Measurements from ENCODE around the gene DYNC1H1. TPM values are rescaled to one million over a fixed set of nuclear protein-coding genes. Genes with fewer than 3 reads are reported as not detected.

The DYNC1H1 gene
- total RNA-seq, 1 donor from 2014 or later, result 591 TPM

DNA sequence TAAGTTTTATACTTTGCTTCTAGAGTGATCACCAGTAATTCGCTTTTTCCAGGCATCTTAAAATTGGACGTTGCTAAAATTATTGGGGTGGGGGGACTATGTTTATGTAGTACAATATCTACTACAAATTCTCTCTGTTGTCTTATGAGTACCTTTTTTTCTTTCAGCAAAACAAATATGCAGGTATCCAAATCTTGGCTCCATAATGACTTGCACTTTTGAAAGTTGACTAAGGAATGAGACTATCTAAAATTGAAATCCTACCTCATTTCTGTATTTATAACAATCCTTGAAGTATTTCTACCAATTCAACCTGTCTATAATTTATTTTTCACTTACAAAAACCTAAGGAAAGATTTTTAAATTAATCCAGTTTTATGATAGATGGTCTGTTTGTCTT lies 2.4 kb downstream of the DYNC1H1 start:
- Histone ChIP-seq H2AFZ (ENCODE audit: low read depth, low read length) (no peak overlapping the region), H3K27ac (ENCODE audit: low read depth, low read length) (peak overlapping the region; percentile 89), H3K4me1 (ENCODE audit: insufficient read depth, low read length) (peaks cover 37% of the 10 kb centered on the region), H3K9ac (ENCODE audit: low read length) (peak overlapping the region; percentile 95), H4K20me1 (ENCODE audit: insufficient read depth, low read length) (peaks cover 30% of the 10 kb centered on the region), H3K79me2 (ENCODE audit: insufficient read depth, low read length) (peaks cover 72% of the 10 kb centered on the region), H3K27me3 (ENCODE audit: insufficient read depth, low read length) (no peaks in the 10 kb centered on the region), H3K36me3 (ENCODE audit: insufficient read depth, low read length) (peaks cover 12% of the 10 kb centered on the region), H3K9me3 (ENCODE audit: insufficient read depth, low read depth, low read length) (no peaks in the 10 kb centered on the region), H3K4me2 (ENCODE audit: low read length) (peak overlapping the region; percentile 89), H3K4me3 (ENCODE audit: insufficient read depth, low read depth, low read length) (peak overlapping the region; percentile 89)
- peak overlapping the region; percentile 98 for H3K4me3 Mint-ChIP-seq (ENCODE audit: unreplicated experiment)
- DNase-seq (ENCODE audit: low read depth), result no peak
- FAIRE-seq, result no peak
- no peaks in the 10 kb centered on the region for H3K27me3 Mint-ChIP-seq (ENCODE audit: low read depth, unreplicated experiment)
- H3K9me3 Mint-ChIP-seq (ENCODE audit: unreplicated experiment), result no peaks in the 10 kb centered on the region
- TF ChIP-seq, protein P1, sequence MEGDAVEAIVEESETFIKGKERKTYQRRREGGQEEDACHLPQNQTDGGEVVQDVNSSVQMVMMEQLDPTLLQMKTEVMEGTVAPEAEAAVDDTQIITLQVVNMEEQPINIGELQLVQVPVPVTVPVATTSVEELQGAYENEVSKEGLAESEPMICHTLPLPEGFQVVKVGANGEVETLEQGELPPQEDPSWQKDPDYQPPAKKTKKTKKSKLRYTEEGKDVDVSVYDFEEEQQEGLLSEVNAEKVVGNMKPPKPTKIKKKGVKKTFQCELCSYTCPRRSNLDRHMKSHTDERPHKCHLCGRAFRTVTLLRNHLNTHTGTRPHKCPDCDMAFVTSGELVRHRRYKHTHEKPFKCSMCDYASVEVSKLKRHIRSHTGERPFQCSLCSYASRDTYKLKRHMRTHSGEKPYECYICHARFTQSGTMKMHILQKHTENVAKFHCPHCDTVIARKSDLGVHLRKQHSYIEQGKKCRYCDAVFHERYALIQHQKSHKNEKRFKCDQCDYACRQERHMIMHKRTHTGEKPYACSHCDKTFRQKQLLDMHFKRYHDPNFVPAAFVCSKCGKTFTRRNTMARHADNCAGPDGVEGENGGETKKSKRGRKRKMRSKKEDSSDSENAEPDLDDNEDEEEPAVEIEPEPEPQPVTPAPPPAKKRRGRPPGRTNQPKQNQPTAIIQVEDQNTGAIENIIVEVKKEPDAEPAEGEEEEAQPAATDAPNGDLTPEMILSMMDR (IDR thresholded peaks at IDR 0.05; ENCODE audit: insufficient read depth, low read depth, low read length), result no peak
- no peak for TF ChIP-seq EZH2 (IDR thresholded peaks at IDR 0.05; ENCODE audit: insufficient read depth, low read length)
- peaks cover 39% of the 10 kb centered on the region for H3K4me1 Mint-ChIP-seq (ENCODE audit: low read depth, unreplicated experiment)
- H3K36me3 Mint-ChIP-seq (ENCODE audit: low read depth, unreplicated experiment), result peaks cover 10% of the 10 kb centered on the region
- H3K27ac Mint-ChIP-seq (ENCODE audit: unreplicated experiment), result peak overlapping the region; percentile 71

DNA sequence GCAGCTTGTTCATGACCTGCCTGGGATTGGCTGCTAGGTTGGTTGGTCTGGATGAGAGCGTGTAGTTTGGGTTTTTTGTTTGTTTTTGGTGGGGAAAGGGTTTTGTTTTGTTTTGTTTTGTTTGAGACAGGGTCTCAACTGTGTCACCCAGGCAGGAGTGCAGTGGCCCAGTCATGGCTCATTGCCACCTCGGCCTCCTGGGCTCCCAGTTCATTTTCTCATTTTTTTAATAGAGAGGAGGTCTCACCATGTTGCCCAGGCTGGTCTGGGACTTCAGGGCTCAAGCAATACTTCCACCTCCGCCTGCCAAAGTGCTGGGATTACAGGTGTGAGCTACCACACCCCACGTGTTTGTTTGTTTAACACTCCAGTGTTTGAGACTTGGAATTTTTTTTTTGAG lies 3.8 kb downstream of the DYNC1H1 start:
- Histone ChIP-seq H4K20me1 (ENCODE audit: insufficient read depth, low read length) (peaks cover 31% of the 10 kb centered on the region), H3K36me3 (ENCODE audit: insufficient read depth, low read length) (peaks cover 12% of the 10 kb centered on the region), H2AFZ (ENCODE audit: low read depth, low read length) (no peak overlapping the region), H3K9ac (ENCODE audit: low read length) (peak overlapping the region; percentile 11), H3K4me3 (ENCODE audit: insufficient read depth, low read depth, low read length) (no peak overlapping the region), H3K27ac (ENCODE audit: low read depth, low read length) (no peak overlapping the region), H3K4me2 (ENCODE audit: low read length) (peak overlapping the region; percentile 56), H3K4me1 (ENCODE audit: insufficient read depth, low read length) (peaks cover 35% of the 10 kb centered on the region), H3K27me3 (ENCODE audit: insufficient read depth, low read length) (no peaks in the 10 kb centered on the region), H3K79me2 (ENCODE audit: insufficient read depth, low read length) (peaks cover 80% of the 10 kb centered on the region), H3K9me3 (ENCODE audit: insufficient read depth, low read depth, low read length) (no peaks in the 10 kb centered on the region)
- Mint-ChIP-seq H3K36me3 (ENCODE audit: low read depth, unreplicated experiment) (peaks cover 11% of the 10 kb centered on the region), H3K27me3 (ENCODE audit: low read depth, unreplicated experiment) (no peaks in the 10 kb centered on the region), H3K9me3 (ENCODE audit: unreplicated experiment) (no peaks in the 10 kb centered on the region), H3K4me3 (ENCODE audit: unreplicated experiment) (peak overlapping the region; percentile 98), H3K27ac (ENCODE audit: unreplicated experiment) (peak overlapping the region; percentile 3), H3K4me1 (ENCODE audit: low read depth, unreplicated experiment) (peaks cover 37% of the 10 kb centered on the region)
- TF ChIP-seq, protein P1 (IDR thresholded peaks at IDR 0.05; ENCODE audit: insufficient read depth, low read depth, low read length), result no peak
- no peak for TF ChIP-seq EZH2 (IDR thresholded peaks at IDR 0.05; ENCODE audit: insufficient read depth, low read length)
- FAIRE-seq (no peak), DNase-seq (ENCODE audit: low read depth) (no peak)

DNA sequence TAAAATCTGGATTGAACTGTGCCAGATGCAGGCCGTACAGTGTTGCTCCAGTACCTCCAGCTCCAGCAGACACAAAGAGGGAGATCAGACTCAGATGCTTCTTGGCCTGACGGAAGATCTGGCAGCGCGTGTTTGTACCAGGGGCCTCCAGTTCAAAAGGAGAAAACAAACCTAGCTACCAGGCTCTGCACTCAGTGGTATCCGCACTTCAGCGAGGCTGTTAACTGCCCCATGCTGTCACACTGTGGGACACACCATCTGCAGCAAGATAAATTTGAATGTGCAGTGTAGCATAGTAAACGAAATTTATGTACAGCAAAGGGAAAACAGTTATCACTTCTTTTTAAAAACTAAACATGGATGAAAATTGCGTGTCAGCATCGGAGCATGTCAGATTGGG lies 5.1 kb downstream of the DYNC1H1 start:
- Mint-ChIP-seq H3K4me1 (ENCODE audit: low read depth, unreplicated experiment) (peaks cover 37% of the 10 kb centered on the region), H3K36me3 (ENCODE audit: low read depth, unreplicated experiment) (peaks cover 11% of the 10 kb centered on the region), H3K9me3 (ENCODE audit: unreplicated experiment) (no peaks in the 10 kb centered on the region), H3K4me3 (ENCODE audit: unreplicated experiment) (peak overlapping the region; percentile 40), H3K27me3 (ENCODE audit: low read depth, unreplicated experiment) (no peaks in the 10 kb centered on the region), H3K27ac (ENCODE audit: unreplicated experiment) (peak overlapping the region; percentile 78)
- Histone ChIP-seq H3K79me2 (ENCODE audit: insufficient read depth, low read length) (peaks cover 92% of the 10 kb centered on the region), H3K27ac (ENCODE audit: low read depth, low read length) (peak overlapping the region; percentile 4), H4K20me1 (ENCODE audit: insufficient read depth, low read length) (peaks cover 34% of the 10 kb centered on the region), H3K36me3 (ENCODE audit: insufficient read depth, low read length) (peaks cover 12% of the 10 kb centered on the region), H3K27me3 (ENCODE audit: insufficient read depth, low read length) (no peaks in the 10 kb centered on the region), H3K4me2 (ENCODE audit: low read length) (no peak overlapping the region), H2AFZ (ENCODE audit: low read depth, low read length) (no peak overlapping the region), H3K9ac (ENCODE audit: low read length) (no peak overlapping the region), H3K9me3 (ENCODE audit: insufficient read depth, low read depth, low read length) (no peaks in the 10 kb centered on the region), H3K4me3 (ENCODE audit: insufficient read depth, low read depth, low read length) (no peak overlapping the region), H3K4me1 (ENCODE audit: insufficient read depth, low read length) (peaks cover 35% of the 10 kb centered on the region)
- FAIRE-seq (no peak), DNase-seq (ENCODE audit: low read depth) (no peak)
- no peak for TF ChIP-seq EZH2 (IDR thresholded peaks at IDR 0.05; ENCODE audit: insufficient read depth, low read length)
- TF ChIP-seq, protein P1 (IDR thresholded peaks at IDR 0.05; ENCODE audit: insufficient read depth, low read depth, low read length), result no peak

Data from astrocyte (in vitro differentiated cells and primary cell).